H9 (cell line): ENCODE data around the gene NPFF. TPM values are rescaled to one million over a fixed set of nuclear protein-coding genes. Genes with fewer than 3 reads are reported as not detected.

Experiments
- DNase-seq: peaks from one replicate; pipeline ENCODE4 v3.0.0-alpha.2; 2017
- H2AFZ ChIP-seq: one replicate; pipeline ENCODE4 v1.6.1; 2013; ENCODE audit warnings: mild to moderate bottlenecking, low read length, control low read depth, moderate library complexity
- H2AK5ac ChIP-seq: 2 replicates; pipeline ENCODE4 v1.6.1; 2013; ENCODE audit warnings: low read length, control low read depth, mixed read lengths; ENCODE audit not compliant: insufficient read length
- H2BK120ac ChIP-seq: one replicate; pipeline ENCODE4 v1.6.1; 2013; ENCODE audit warnings: low read depth, mild to moderate bottlenecking, low read length, control low read depth, inconsistent platforms; ENCODE audit not compliant: poor library complexity, severe bottlenecking
- H2BK12ac ChIP-seq: 2 replicates; pipeline ENCODE4 v1.6.1; 2013; ENCODE audit warnings: low read length, control low read depth, mixed read lengths, low read depth; ENCODE audit not compliant: insufficient read length
- H2BK15ac ChIP-seq: 2 replicates; pipeline ENCODE4 v1.6.1; 2013; ENCODE audit warnings: low read depth, low read length, control low read depth
- H2BK20ac ChIP-seq: one replicate; pipeline ENCODE4 v1.6.1; 2013; ENCODE audit warnings: low read depth, mild to moderate bottlenecking, low read length, control low read depth, inconsistent platforms; ENCODE audit not compliant: poor library complexity, severe bottlenecking
- H2BK5ac ChIP-seq: 2 replicates; pipeline ENCODE4 v1.6.1; 2013; ENCODE audit warnings: low read length, control low read depth, mixed read lengths; ENCODE audit not compliant: insufficient read length
- H3K14ac ChIP-seq: 2 replicates; pipeline ENCODE4 v1.6.1; 2013; ENCODE audit warnings: low read length, control low read depth; ENCODE audit not compliant: insufficient read depth
- H3K18ac ChIP-seq: 2 replicates; pipeline ENCODE4 v1.6.1; 2013; ENCODE audit warnings: low read depth, mild to moderate bottlenecking, mixed read lengths, low read length, control low read depth; ENCODE audit not compliant: insufficient read length
- H3K23ac ChIP-seq: 2 replicates; pipeline ENCODE4 v1.6.1; 2013; ENCODE audit warnings: low read length, control low read depth, mixed read lengths, low read depth; ENCODE audit not compliant: insufficient read length
- H3K23me2 ChIP-seq: 2 replicates; pipeline ENCODE4 v1.6.1; 2013; ENCODE audit warnings: low read depth, mild to moderate bottlenecking, mixed read lengths, low read length, control low read depth; ENCODE audit not compliant: insufficient read length, poor library complexity, severe bottlenecking
- H3K27ac ChIP-seq: 2 replicates; pipeline ENCODE4 v1.5.1; 2013; ENCODE audit warnings: low read length, control low read depth, mixed read lengths, low read depth; ENCODE audit not compliant: insufficient read length
- H3K27me3 ChIP-seq: 2 replicates; pipeline ENCODE4 v1.6.1; 2013; ENCODE audit warnings: low read length, control low read depth, inconsistent platforms; ENCODE audit not compliant: insufficient read depth
- H3K4ac ChIP-seq: 2 replicates; pipeline ENCODE4 v1.6.1; 2013; ENCODE audit warnings: low read depth, mild to moderate bottlenecking, control low read depth, inconsistent platforms, low read length, moderate library complexity
- H3K4me1 ChIP-seq: 2 replicates; pipeline ENCODE4 v1.6.1; 2013; ENCODE audit warnings: low read length, control low read depth, inconsistent platforms; ENCODE audit not compliant: insufficient read depth
- H3K4me2 ChIP-seq: 2 replicates; pipeline ENCODE4 v1.6.1; 2013; ENCODE audit warnings: low read length, control low read depth, mixed read lengths; ENCODE audit not compliant: insufficient read length, insufficient read depth
- H3K56ac ChIP-seq: 2 replicates; pipeline ENCODE4 v1.6.1; 2013; ENCODE audit warnings: low read depth, mild to moderate bottlenecking, mixed read lengths, low read length, control low read depth; ENCODE audit not compliant: insufficient read length
- H3K79me1 ChIP-seq: 2 replicates; pipeline ENCODE4 v1.6.1; 2013; ENCODE audit warnings: low read depth, mild to moderate bottlenecking, moderate library complexity, low read length, control low read depth, inconsistent platforms; ENCODE audit not compliant: insufficient read depth, poor library complexity, severe bottlenecking
- H3K79me2 ChIP-seq: 2 replicates; pipeline ENCODE4 v1.6.1; 2013; ENCODE audit warnings: low read length, control low read depth, inconsistent platforms; ENCODE audit not compliant: insufficient read depth
- H3K9ac ChIP-seq: 2 replicates; pipeline ENCODE4 v1.6.1; 2013; ENCODE audit warnings: low read length, control low read depth, mixed read lengths; ENCODE audit not compliant: insufficient read length; ENCODE audit errors: extremely low read depth
- H3K9me3 ChIP-seq: one replicate; pipeline ENCODE4 v1.6.1; 2013; ENCODE audit warnings: low read depth, low read length, inconsistent platforms; ENCODE audit not compliant: control insufficient read depth
- H3T11ph ChIP-seq: one replicate; pipeline ENCODE4 v1.6.1; 2013; ENCODE audit warnings: mild to moderate bottlenecking, low read length, control low read depth, inconsistent platforms
- H4K20me1 ChIP-seq: one replicate; pipeline ENCODE4 v1.6.1; 2013; ENCODE audit not compliant: control insufficient read depth, insufficient read length, insufficient read depth
- H4K5ac ChIP-seq: 2 replicates; pipeline ENCODE4 v1.6.1; 2013; ENCODE audit warnings: low read depth, mild to moderate bottlenecking, mixed read lengths, low read length, control low read depth; ENCODE audit not compliant: insufficient read length
- H4K8ac ChIP-seq: replicated peaks from 2 replicates; pipeline ENCODE4 v1.6.1; 2013; ENCODE audit warnings: low read length, control low read depth, mixed read lengths, low read depth; ENCODE audit not compliant: insufficient read length
- H4K91ac ChIP-seq: 2 replicates; pipeline ENCODE4 v1.6.1; 2013; ENCODE audit warnings: low read depth, mild to moderate bottlenecking, moderate library complexity, mixed read lengths, low read length, control low read depth; ENCODE audit not compliant: insufficient read length
- H3K27ac Mint-ChIP-seq, 3 experiments: 2 replicates in 2 of 3; 3 replicates in 1 of 3; pipeline ENCODE4 v1.8.0; 2020 to 2021; ENCODE audit warnings: mixed read lengths in 3 of 3, mild to moderate bottlenecking in 1 of 3, moderate library complexity in 1 of 3
- H3K27me3 Mint-ChIP-seq: 2 replicates; pipeline ENCODE4 v1.8.0; 2021; ENCODE audit warnings: low read depth, mild to moderate bottlenecking, moderate library complexity, mixed read lengths
- H3K36me3 Mint-ChIP-seq, 3 experiments: 2 replicates in 2 of 3; 3 replicates in 1 of 3; pipeline ENCODE4 v1.8.0; 2020 to 2021; ENCODE audit warnings: low read depth in 3 of 3, mixed read lengths in 3 of 3; ENCODE audit not compliant: insufficient read depth in 1 of 3
- H3K4me1 Mint-ChIP-seq, 2 experiments: 2 replicates each; pipeline ENCODE4 v1.8.0; 2020; ENCODE audit warnings: mixed read lengths in 2 of 2
- H3K4me3 Mint-ChIP-seq, 2 experiments: 2 replicates in 1 of 2; 3 replicates in 1 of 2; pipeline ENCODE4 v1.8.0; 2020 to 2021; ENCODE audit warnings: mild to moderate bottlenecking in 2 of 2, mixed read lengths in 2 of 2, moderate library complexity in 1 of 2
- H3K9me3 Mint-ChIP-seq, 2 experiments: 2 replicates in 1 of 2; 3 replicates in 1 of 2; pipeline ENCODE4 v1.8.0; 2020; ENCODE audit warnings: mild to moderate bottlenecking in 2 of 2, mixed read lengths in 2 of 2, moderate library complexity in 1 of 2
- WGBS: extraction: QIAGEN DNeasy Blood & Tissue Kit; methylation state at CpG from one replicate; pipeline ENCODE4 v1.1.7; 2013; ENCODE audit warnings: missing lambda C conversion rate, low lambda C conversion rate, mixed read lengths; ENCODE audit not compliant: insufficient read length; ENCODE audit errors: extremely low coverage; 5-methylcytosine and 5-hydroxymethylcytosine counted together
- total RNA-seq: library from RNA; stranded (reverse); gene quantifications from 2 replicates; pipeline ENCODE4 v1.2.1, GENCODE V29; 2021
- TF ChIP-seq, protein P1 (sequence below): fragments of 200-600 bp; sonication (generic); conservative IDR thresholded peaks from 3 replicates; pipeline ENCODE4 v1.8.0; 2021; ENCODE audit warnings: antibody characterized with exemption, mild to moderate bottlenecking

Gene NPFF
- total RNA-seq, 1 experiment from 2014 or later: not detected

DNA sequence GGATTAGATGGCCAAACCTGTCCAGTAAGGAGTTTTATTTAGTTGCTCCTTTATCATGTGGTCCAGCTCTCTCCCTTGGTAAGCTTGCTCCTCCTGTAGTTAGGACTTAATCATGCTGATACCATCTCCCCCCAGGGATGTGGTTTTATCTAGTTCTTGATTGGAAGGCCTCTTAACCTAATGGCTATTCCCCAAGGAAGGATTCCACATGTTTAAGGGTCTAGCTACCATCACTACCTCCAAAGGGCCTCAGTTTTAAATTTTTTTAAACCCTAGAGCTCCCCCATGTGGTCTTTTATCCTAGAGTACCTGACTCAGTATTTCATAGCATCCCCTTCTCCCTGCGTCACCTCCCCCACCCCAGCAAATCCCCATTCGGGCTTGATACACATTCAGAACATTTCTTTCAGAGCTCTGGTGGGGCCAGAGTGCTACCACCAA lies 30.5 kb downstream of the NPFF start:
- Histone ChIP-seq H3T11ph (no peak overlapping the region), H3K14ac (no peak overlapping the region), H4K20me1 (no peaks in the 10 kb centered on the region), H3K27ac (no peak overlapping the region), H3K9me3 (no peaks in the 10 kb centered on the region), H2AFZ (no peak overlapping the region), H2BK15ac (no peak overlapping the region), H2BK5ac (no peak overlapping the region), H3K27me3 (no peaks in the 10 kb centered on the region), H3K4me2 (no peak overlapping the region), H2AK5ac (no peak overlapping the region), H3K56ac (no peak overlapping the region), H2BK12ac (no peak overlapping the region), H4K8ac (no peak overlapping the region), H3K79me2 (no peaks in the 10 kb centered on the region), H3K23me2 (no peaks in the 10 kb centered on the region), H3K23ac (no peak overlapping the region), H3K9ac (no peak overlapping the region), H2BK20ac (no peak overlapping the region), H3K4ac (no peak overlapping the region), H3K4me1 (no peaks in the 10 kb centered on the region), H3K18ac (no peak overlapping the region), H4K91ac (no peak overlapping the region), H2BK120ac (no peak overlapping the region), H4K5ac (no peak overlapping the region), H3K79me1 (peaks cover 8% of the 10 kb centered on the region)
- H3K9me3 Mint-ChIP-seq: no peaks in the 10 kb centered on the region
- H3K4me1 Mint-ChIP-seq: peaks cover 39 to 60% of the 10 kb centered on the region in 2 experiments
- peak overlapping the region; percentile 40 to 81 (median 71); a peak in 5 of 7 replicates for H3K27ac Mint-ChIP-seq
- peak overlapping the region in 1 of 2 experiments; percentile 42; a peak in 1 of 5 replicates for H3K4me3 Mint-ChIP-seq
- H3K36me3 Mint-ChIP-seq: peaks cover 63 to 95% (median 89%) of the 10 kb centered on the region in 3 experiments
- no CpG with 5 or more reads among the region's 2 CpGs for WGBS
- TF ChIP-seq, protein P1, sequence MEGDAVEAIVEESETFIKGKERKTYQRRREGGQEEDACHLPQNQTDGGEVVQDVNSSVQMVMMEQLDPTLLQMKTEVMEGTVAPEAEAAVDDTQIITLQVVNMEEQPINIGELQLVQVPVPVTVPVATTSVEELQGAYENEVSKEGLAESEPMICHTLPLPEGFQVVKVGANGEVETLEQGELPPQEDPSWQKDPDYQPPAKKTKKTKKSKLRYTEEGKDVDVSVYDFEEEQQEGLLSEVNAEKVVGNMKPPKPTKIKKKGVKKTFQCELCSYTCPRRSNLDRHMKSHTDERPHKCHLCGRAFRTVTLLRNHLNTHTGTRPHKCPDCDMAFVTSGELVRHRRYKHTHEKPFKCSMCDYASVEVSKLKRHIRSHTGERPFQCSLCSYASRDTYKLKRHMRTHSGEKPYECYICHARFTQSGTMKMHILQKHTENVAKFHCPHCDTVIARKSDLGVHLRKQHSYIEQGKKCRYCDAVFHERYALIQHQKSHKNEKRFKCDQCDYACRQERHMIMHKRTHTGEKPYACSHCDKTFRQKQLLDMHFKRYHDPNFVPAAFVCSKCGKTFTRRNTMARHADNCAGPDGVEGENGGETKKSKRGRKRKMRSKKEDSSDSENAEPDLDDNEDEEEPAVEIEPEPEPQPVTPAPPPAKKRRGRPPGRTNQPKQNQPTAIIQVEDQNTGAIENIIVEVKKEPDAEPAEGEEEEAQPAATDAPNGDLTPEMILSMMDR: peak; percentile 63
- H3K27me3 Mint-ChIP-seq: no peaks in the 10 kb centered on the region; the same call in 1 of the 2 replicates
- DNase-seq: no peak
